ENCODE measurements around the gene HID1.
"Not testable (repeated sequence)": the region's sequence is repeated elsewhere in the genome, so short reads cannot be mapped to it uniquely, and the experiment has no call there.

HID1 gene

GRCh38 chr17:74971842-74972106, 785 bp downstream of the HID1 start:
- Histone ChIP-seq H3K9me3 (ENCODE audit: control insufficient read depth in 5 of 5, low read length in 5 of 5) (no peaks in the 10 kb centered on the region), H3K4me1 (ENCODE audit: control insufficient read depth in 5 of 5, insufficient read depth in 5 of 5, low read length in 5 of 5) (peaks cover 1 to 36% (median 20%) of the 10 kb centered on the region in 5 donors), H3K36me3 (ENCODE audit: control insufficient read depth in 5 of 5, insufficient read depth in 5 of 5, low read length in 5 of 5) (no peaks in the 10 kb centered on the region), H3K4me3 (ENCODE audit: low read depth in 1 of 5, low read length in 5 of 5) (peak overlapping the region; percentile 15 to 70 (median 61)), H3K27ac (ENCODE audit: low read depth, low read length) (no peak overlapping the region), H3K27me3 (ENCODE audit: control insufficient read depth in 5 of 5, insufficient read depth in 4 of 5, low read length in 5 of 5) (peaks cover 4 to 32% (median 17%) of the 10 kb centered on the region in 5 donors), H3K9ac (ENCODE audit: low read length in 5 of 5) (peak overlapping the region in 2 of 5 donors; percentile 59 to 75)

DNA sequence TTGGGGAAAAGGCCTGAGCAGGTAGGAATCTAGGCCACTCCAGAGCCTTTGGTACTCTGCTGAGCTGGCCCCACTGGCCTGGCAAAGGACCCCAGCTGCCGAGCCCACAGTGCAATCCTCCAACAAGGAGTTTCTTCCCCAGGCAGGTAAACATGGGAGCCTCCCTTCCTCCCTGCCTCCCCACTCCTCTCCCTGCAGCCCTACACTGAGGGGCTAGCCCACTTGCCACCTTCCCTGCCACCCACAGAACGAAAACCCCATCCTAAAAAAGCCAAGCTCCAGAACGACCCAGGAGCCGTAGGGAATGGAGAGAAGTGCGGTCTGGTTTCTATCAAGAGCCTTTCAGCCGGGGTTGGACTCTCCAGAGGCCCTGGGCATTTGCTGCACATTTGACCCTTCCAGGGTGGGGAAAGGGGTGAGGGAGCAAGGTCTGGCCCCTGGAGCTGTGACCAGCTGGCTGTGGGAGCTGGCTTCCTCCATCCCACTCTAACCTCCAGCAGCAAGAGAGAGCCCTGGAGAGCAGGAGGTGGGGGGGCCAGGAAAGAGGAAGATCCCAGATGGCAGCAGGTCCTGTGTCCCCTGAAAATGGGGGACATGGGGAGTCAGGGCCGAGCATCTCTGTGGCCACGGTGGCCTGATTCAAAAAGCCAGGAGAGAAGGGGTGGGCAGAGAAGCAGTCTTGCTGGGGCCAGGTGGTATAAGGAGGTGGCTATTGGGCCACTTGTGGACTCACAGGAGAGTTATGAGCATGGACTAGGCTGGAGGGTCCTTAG, 1.3 kb downstream of the HID1 start:
- Histone ChIP-seq H3K4me3 (ENCODE audit: low read depth in 1 of 5, low read length in 5 of 5) (peak overlapping the region; percentile 15 to 70 (median 61)), H3K9me3 (ENCODE audit: control insufficient read depth in 5 of 5, low read length in 5 of 5) (no peaks in the 10 kb centered on the region), H3K9ac (ENCODE audit: low read length in 5 of 5) (peak overlapping the region in 2 of 5 donors; percentile 59 to 75), H3K4me1 (ENCODE audit: control insufficient read depth in 5 of 5, insufficient read depth in 5 of 5, low read length in 5 of 5) (peaks cover 1 to 36% (median 20%) of the 10 kb centered on the region in 5 donors), H3K36me3 (ENCODE audit: control insufficient read depth in 5 of 5, insufficient read depth in 5 of 5, low read length in 5 of 5) (no peaks in the 10 kb centered on the region), H3K27ac (ENCODE audit: low read depth, low read length) (no peak overlapping the region), H3K27me3 (ENCODE audit: control insufficient read depth in 5 of 5, insufficient read depth in 4 of 5, low read length in 5 of 5) (peaks cover 4 to 32% (median 17%) of the 10 kb centered on the region in 5 donors)

DNA sequence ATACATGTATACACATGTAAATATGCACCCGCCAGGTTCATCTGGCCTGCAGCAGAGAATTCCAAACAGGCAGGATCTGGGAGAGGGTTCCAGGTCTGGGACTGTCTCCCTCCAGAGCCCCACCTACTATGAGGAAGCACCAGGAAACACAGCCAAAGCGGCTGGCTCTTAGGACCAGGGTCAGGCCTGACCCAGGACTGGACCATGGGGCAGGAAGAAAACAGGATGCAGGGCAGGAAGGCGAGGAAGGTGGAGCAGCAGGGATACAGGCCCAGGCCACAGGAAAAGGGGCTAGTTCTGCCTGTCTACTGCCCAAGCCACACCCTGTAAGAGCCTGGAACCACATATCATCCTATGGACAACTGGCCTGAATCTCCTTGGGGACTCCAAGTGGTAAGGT, 2.2 kb downstream of the HID1 start:
- H3K4me3 ChIP-seq (ENCODE audit: low read depth in 1 of 5, low read length in 5 of 5): peak overlapping the region in 4 of 5 donors; percentile 25 to 70 (median 64)
- no peak overlapping the region for H3K27ac ChIP-seq (ENCODE audit: low read depth, low read length)
- peaks cover 1 to 36% (median 20%) of the 10 kb centered on the region in 5 donors for H3K4me1 ChIP-seq (ENCODE audit: control insufficient read depth in 5 of 5, insufficient read depth in 5 of 5, low read length in 5 of 5)
- H3K36me3 ChIP-seq (ENCODE audit: control insufficient read depth in 5 of 5, insufficient read depth in 5 of 5, low read length in 5 of 5): no peaks in the 10 kb centered on the region
- no peaks in the 10 kb centered on the region for H3K9me3 ChIP-seq (ENCODE audit: control insufficient read depth in 5 of 5, low read length in 5 of 5)
- peak overlapping the region in 2 of 5 donors; percentile 36 to 75 for H3K9ac ChIP-seq (ENCODE audit: low read length in 5 of 5)
- H3K27me3 ChIP-seq (ENCODE audit: control insufficient read depth in 5 of 5, insufficient read depth in 4 of 5, low read length in 5 of 5): peaks cover 4 to 31% (median 17%) of the 10 kb centered on the region in 5 donors

- H3K27ac ChIP-seq (ENCODE audit: low read depth, low read length); H3K4me3 ChIP-seq (ENCODE audit: low read depth in 1 of 5, low read length in 5 of 5); H3K9ac ChIP-seq (ENCODE audit: low read length in 5 of 5); H3K36me3 ChIP-seq (ENCODE audit: control insufficient read depth in 5 of 5, insufficient read depth in 5 of 5, low read length in 5 of 5); H3K9me3 ChIP-seq (ENCODE audit: control insufficient read depth in 5 of 5, low read length in 5 of 5): not testable (repeated sequence)
- H3K27me3 ChIP-seq (ENCODE audit: control insufficient read depth in 5 of 5, insufficient read depth in 4 of 5, low read length in 5 of 5): peaks cover 4 to 31% (median 17%) of the 10 kb centered on the region in 5 donors
- H3K4me1 ChIP-seq (ENCODE audit: control insufficient read depth in 5 of 5, insufficient read depth in 5 of 5, low read length in 5 of 5): peaks cover 1 to 36% (median 20%) of the 10 kb centered on the region in 5 donors
These were observed 3.1 kb downstream of the HID1 start for GRCh38 chr17:74969501-74969900.

DNA sequence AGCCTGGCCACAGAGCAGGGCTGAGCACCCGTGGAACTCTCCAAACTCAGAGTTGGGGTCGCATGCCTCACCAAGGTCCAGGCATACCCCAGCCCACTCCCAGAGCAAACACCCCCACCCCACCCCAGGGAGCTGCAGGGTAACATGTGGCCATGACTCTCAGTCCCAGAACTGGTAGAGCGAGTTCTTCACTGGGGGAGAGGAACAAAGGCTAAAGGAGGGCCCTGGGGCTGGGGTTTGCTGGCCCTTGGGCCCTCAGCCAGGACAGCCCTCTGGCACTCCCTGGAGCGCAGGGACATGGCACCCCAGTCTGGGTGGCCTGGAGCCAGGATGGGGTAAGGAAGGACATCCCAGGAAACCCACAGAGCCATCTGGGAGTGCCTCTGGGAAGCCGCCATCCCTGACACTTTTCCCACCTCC, 4.2 kb downstream of the HID1 start:
- peaks cover 4 to 31% (median 17%) of the 10 kb centered on the region in 5 donors for H3K27me3 ChIP-seq (ENCODE audit: control insufficient read depth in 5 of 5, insufficient read depth in 4 of 5, low read length in 5 of 5)
- H3K36me3 ChIP-seq (ENCODE audit: control insufficient read depth in 5 of 5, insufficient read depth in 5 of 5, low read length in 5 of 5): peaks cover 0 to 4% (median 0%) of the 10 kb centered on the region in 5 donors
- H3K9ac ChIP-seq (ENCODE audit: low read length in 5 of 5): no peak overlapping the region
- peaks cover 1 to 36% (median 20%) of the 10 kb centered on the region in 5 donors for H3K4me1 ChIP-seq (ENCODE audit: control insufficient read depth in 5 of 5, insufficient read depth in 5 of 5, low read length in 5 of 5)
- no peak overlapping the region for H3K27ac ChIP-seq (ENCODE audit: low read depth, low read length)
- H3K4me3 ChIP-seq (ENCODE audit: low read depth in 1 of 5, low read length in 5 of 5): no peak overlapping the region
- H3K9me3 ChIP-seq (ENCODE audit: control insufficient read depth in 5 of 5, low read length in 5 of 5): no peaks in the 10 kb centered on the region

- peak overlapping the region in 1 of 5 donors; percentile 24 for H3K9ac ChIP-seq (ENCODE audit: low read length in 5 of 5)
- no peak overlapping the region for H3K4me3 ChIP-seq (ENCODE audit: low read depth in 1 of 5, low read length in 5 of 5)
- H3K9me3 ChIP-seq (ENCODE audit: control insufficient read depth in 5 of 5, low read length in 5 of 5): no peaks in the 10 kb centered on the region
- H3K36me3 ChIP-seq (ENCODE audit: control insufficient read depth in 5 of 5, insufficient read depth in 5 of 5, low read length in 5 of 5): peaks cover 0 to 12% (median under 1%) of the 10 kb centered on the region in 5 donors
- H3K4me1 ChIP-seq (ENCODE audit: control insufficient read depth in 5 of 5, insufficient read depth in 5 of 5, low read length in 5 of 5): peaks cover 0 to 15% (median 8%) of the 10 kb centered on the region in 5 donors
- no peak overlapping the region for H3K27ac ChIP-seq (ENCODE audit: low read depth, low read length)
- peaks cover under 1 to 8% (median 5%) of the 10 kb centered on the region in 5 donors for H3K27me3 ChIP-seq (ENCODE audit: control insufficient read depth in 5 of 5, insufficient read depth in 4 of 5, low read length in 5 of 5)
These were observed 7.5 kb downstream of the HID1 start for GRCh38 chr17:74964988-74965622.

GRCh38 chr17:74964246-74964761, 8.3 kb downstream of the HID1 start:
- Histone ChIP-seq H3K4me1 (ENCODE audit: control insufficient read depth in 5 of 5, insufficient read depth in 5 of 5, low read length in 5 of 5) (peaks cover 0 to 12% (median 6%) of the 10 kb centered on the region in 5 donors), H3K4me3 (ENCODE audit: low read depth in 1 of 5, low read length in 5 of 5) (no peak overlapping the region), H3K9me3 (ENCODE audit: control insufficient read depth in 5 of 5, low read length in 5 of 5) (no peaks in the 10 kb centered on the region), H3K36me3 (ENCODE audit: control insufficient read depth in 5 of 5, insufficient read depth in 5 of 5, low read length in 5 of 5) (peaks cover 0 to 20% (median 4%) of the 10 kb centered on the region in 5 donors), H3K9ac (ENCODE audit: low read length in 5 of 5) (no peak overlapping the region), H3K27me3 (ENCODE audit: control insufficient read depth in 5 of 5, insufficient read depth in 4 of 5, low read length in 5 of 5) (peaks cover 0 to 12% (median 7%) of the 10 kb centered on the region in 5 donors), H3K27ac (ENCODE audit: low read depth, low read length) (no peak overlapping the region)

DNA sequence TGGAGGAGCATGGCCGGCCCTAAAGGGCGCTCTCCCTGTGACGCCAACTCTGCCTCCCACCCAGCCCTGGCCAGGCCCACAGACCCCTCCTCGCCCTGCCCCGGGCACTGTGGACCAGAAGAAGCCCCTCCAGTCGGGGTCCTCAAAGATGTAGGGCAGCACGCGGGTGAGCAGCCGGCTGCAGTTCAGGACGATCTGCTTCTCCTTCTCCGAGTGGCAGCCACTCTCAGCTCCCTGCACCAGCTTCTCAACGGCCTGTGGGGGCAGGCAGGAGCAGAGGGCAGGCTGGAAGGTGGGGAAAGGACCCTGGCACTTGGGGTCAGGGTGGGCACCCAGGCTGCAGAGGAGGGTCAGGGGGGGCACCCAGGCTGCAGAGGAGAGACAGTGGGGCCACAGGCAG, 8.9 kb downstream of the HID1 start:
- Histone ChIP-seq H3K27ac (ENCODE audit: low read depth, low read length) (no peak overlapping the region), H3K4me3 (ENCODE audit: low read depth in 1 of 5, low read length in 5 of 5) (no peak overlapping the region), H3K4me1 (ENCODE audit: control insufficient read depth in 5 of 5, insufficient read depth in 5 of 5, low read length in 5 of 5) (peaks cover 0 to 8% (median 3%) of the 10 kb centered on the region in 5 donors), H3K27me3 (ENCODE audit: control insufficient read depth in 5 of 5, insufficient read depth in 4 of 5, low read length in 5 of 5) (peaks cover 0 to 11% (median 7%) of the 10 kb centered on the region in 5 donors), H3K36me3 (ENCODE audit: control insufficient read depth in 5 of 5, insufficient read depth in 5 of 5, low read length in 5 of 5) (peaks cover 0 to 21% (median 4%) of the 10 kb centered on the region in 5 donors), H3K9ac (ENCODE audit: low read length in 5 of 5) (no peak overlapping the region), H3K9me3 (ENCODE audit: control insufficient read depth in 5 of 5, low read length in 5 of 5) (no peaks in the 10 kb centered on the region)

- Histone ChIP-seq H3K4me3 (ENCODE audit: low read depth in 1 of 5, low read length in 5 of 5) (no peak overlapping the region), H3K9me3 (ENCODE audit: control insufficient read depth in 5 of 5, low read length in 5 of 5) (no peaks in the 10 kb centered on the region), H3K9ac (ENCODE audit: low read length in 5 of 5) (no peak overlapping the region), H3K27me3 (ENCODE audit: control insufficient read depth in 5 of 5, insufficient read depth in 4 of 5, low read length in 5 of 5) (peaks cover 0 to 12% (median 7%) of the 10 kb centered on the region in 5 donors), H3K27ac (ENCODE audit: low read depth, low read length) (no peak overlapping the region), H3K4me1 (ENCODE audit: control insufficient read depth in 5 of 5, insufficient read depth in 5 of 5, low read length in 5 of 5) (peaks cover 0 to 3% (median 3%) of the 10 kb centered on the region in 5 donors), H3K36me3 (ENCODE audit: control insufficient read depth in 5 of 5, insufficient read depth in 5 of 5, low read length in 5 of 5) (peaks cover 0 to 21% (median 4%) of the 10 kb centered on the region in 5 donors)
These were observed 9.8 kb downstream of the HID1 start for GRCh38 chr17:74962622-74963394.

Data from subcutaneous abdominal adipose tissue (tissue), 5 donors.